HL-60 (cell line): ENCODE results near the gene DMD.

ENCODE experiments used
- POLR2AphosphoS5 ChIP-seq: IDR thresholded peaks from 2 replicates; pipeline ENCODE4 v1.6.1; 2012; ENCODE audit warnings: low read depth
- SPI1 ChIP-seq: IDR thresholded peaks from 2 replicates; pipeline ENCODE4 v1.6.1; 2012; ENCODE audit warnings: low read depth, mild to moderate bottlenecking, borderline replicate concordance
- TF ChIP-seq, protein P1 (sequence below): IDR thresholded peaks from one replicate; pipeline ENCODE4 v1.5.1; 2011; ENCODE audit warnings: low read length, control low read depth, inconsistent platforms; ENCODE audit not compliant: insufficient read depth

DNA sequence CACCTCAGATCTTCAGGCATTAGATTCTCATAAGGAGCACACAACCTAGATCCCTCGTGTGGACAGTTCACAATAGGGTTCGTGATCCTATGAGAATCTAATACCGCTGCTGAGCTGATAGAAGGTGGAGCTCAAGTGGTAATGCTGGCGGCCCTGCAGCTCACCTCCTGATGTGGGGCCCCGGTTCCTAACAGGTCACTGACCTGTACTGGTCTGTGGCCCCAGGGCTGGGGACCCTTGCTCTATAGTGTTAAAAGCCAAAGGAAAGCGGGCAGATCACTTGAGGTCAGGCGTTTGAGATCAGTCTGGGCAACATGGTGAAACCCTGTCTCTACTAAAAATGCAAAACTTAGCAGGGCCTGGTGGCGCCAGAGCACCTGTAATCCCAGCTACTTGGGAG lies 1092.5 kb downstream of the DMD start:
- TF ChIP-seq, protein P1, sequence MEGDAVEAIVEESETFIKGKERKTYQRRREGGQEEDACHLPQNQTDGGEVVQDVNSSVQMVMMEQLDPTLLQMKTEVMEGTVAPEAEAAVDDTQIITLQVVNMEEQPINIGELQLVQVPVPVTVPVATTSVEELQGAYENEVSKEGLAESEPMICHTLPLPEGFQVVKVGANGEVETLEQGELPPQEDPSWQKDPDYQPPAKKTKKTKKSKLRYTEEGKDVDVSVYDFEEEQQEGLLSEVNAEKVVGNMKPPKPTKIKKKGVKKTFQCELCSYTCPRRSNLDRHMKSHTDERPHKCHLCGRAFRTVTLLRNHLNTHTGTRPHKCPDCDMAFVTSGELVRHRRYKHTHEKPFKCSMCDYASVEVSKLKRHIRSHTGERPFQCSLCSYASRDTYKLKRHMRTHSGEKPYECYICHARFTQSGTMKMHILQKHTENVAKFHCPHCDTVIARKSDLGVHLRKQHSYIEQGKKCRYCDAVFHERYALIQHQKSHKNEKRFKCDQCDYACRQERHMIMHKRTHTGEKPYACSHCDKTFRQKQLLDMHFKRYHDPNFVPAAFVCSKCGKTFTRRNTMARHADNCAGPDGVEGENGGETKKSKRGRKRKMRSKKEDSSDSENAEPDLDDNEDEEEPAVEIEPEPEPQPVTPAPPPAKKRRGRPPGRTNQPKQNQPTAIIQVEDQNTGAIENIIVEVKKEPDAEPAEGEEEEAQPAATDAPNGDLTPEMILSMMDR: no peak
- TF ChIP-seq SPI1 (no peak), POLR2AphosphoS5 (no peak)
